Measurements from ENCODE around the gene SKAP1.

SKAP1 gene

GRCh38 chr17:48176471-48176855 is 253.6 kb downstream of the SKAP1 start:
- no peak for TF ChIP-seq CTCF (IDR thresholded peaks at IDR 0.05; ENCODE audit: insufficient read depth, low read length, poor library complexity, severe bottlenecking)
- Histone ChIP-seq H3K27me3 (replicated peaks; ENCODE audit: control insufficient read depth, insufficient read depth, low read length) (no peaks in the 10 kb centered on the region), H3K4me3 (replicated peaks; ENCODE audit: low read depth, low read length) (no peak overlapping the region), H3K36me3 (ENCODE audit: control insufficient read depth, insufficient read depth, low read length) (peaks cover 5% of the 10 kb centered on the region; the same call in 1 of the 2 replicates)
- DNase-seq (ENCODE audit: extremely low read depth, insufficient read length): no peak

GRCh38 chr17:48175692-48176470 is 254.1 kb downstream of the SKAP1 start:
- DNase-seq (ENCODE audit: extremely low read depth, insufficient read length): no peak
- H3K27me3 ChIP-seq (replicated peaks; ENCODE audit: control insufficient read depth, insufficient read depth, low read length): no peaks in the 10 kb centered on the region
- no peak for TF ChIP-seq CTCF (IDR thresholded peaks at IDR 0.05; ENCODE audit: insufficient read depth, low read length, poor library complexity, severe bottlenecking)
- H3K4me3 ChIP-seq (replicated peaks; ENCODE audit: low read depth, low read length): no peak overlapping the region
- H3K36me3 ChIP-seq (ENCODE audit: control insufficient read depth, insufficient read depth, low read length): peaks cover 5% of the 10 kb centered on the region; the same call in 1 of the 2 replicates

GRCh38 chr17:48174833-48175523 is 255.0 kb downstream of the SKAP1 start:
- Histone ChIP-seq H3K36me3 (ENCODE audit: control insufficient read depth, insufficient read depth, low read length) (peaks cover 3% of the 10 kb centered on the region; the same call in 1 of the 2 replicates), H3K27me3 (replicated peaks; ENCODE audit: control insufficient read depth, insufficient read depth, low read length) (no peaks in the 10 kb centered on the region), H3K4me3 (replicated peaks; ENCODE audit: low read depth, low read length) (no peak overlapping the region)
- no peak for TF ChIP-seq CTCF (IDR thresholded peaks at IDR 0.05; ENCODE audit: insufficient read depth, low read length, poor library complexity, severe bottlenecking)
- no peak for DNase-seq (ENCODE audit: extremely low read depth, insufficient read length)

GRCh38 chr17:48173191-48173984 is 256.6 kb downstream of the SKAP1 start:
- Histone ChIP-seq H3K27me3 (replicated peaks; ENCODE audit: control insufficient read depth, insufficient read depth, low read length) (no peaks in the 10 kb centered on the region), H3K4me3 (replicated peaks; ENCODE audit: low read depth, low read length) (no peak overlapping the region), H3K36me3 (ENCODE audit: control insufficient read depth, insufficient read depth, low read length) (peaks cover 1% of the 10 kb centered on the region)
- no peak for TF ChIP-seq CTCF (IDR thresholded peaks at IDR 0.05; ENCODE audit: insufficient read depth, low read length, poor library complexity, severe bottlenecking)
- DNase-seq (ENCODE audit: extremely low read depth, insufficient read length): no peak

GRCh38 chr17:48169926-48170325 is 260.1 kb downstream of the SKAP1 start:
- no peak for TF ChIP-seq CTCF (IDR thresholded peaks at IDR 0.05; ENCODE audit: insufficient read depth, low read length, poor library complexity, severe bottlenecking)
- Histone ChIP-seq H3K27me3 (replicated peaks; ENCODE audit: control insufficient read depth, insufficient read depth, low read length) (no peaks in the 10 kb centered on the region), H3K36me3 (ENCODE audit: control insufficient read depth, insufficient read depth, low read length) (no peaks in the 10 kb centered on the region; the same call in 1 of the 2 replicates), H3K4me3 (replicated peaks; ENCODE audit: low read depth, low read length) (no peak overlapping the region)
- DNase-seq (ENCODE audit: extremely low read depth, insufficient read length): no peak
